Fibroblast of pulmonary artery (primary cell): Measurements from ENCODE around the gene TSPAN9.

Source experiments
- DNase-seq: peaks from one replicate; pipeline ENCODE4 v3.0.0-alpha.2; 2010; ENCODE audit warnings: low read depth
- H3K4me3 ChIP-seq: replicated peaks from 2 replicates; pipeline ENCODE4 v1.5.1; 2011; ENCODE audit warnings: low read depth, mild to moderate bottlenecking, control low read depth, low read length, moderate library complexity
- CTCF ChIP-seq: IDR thresholded peaks from 2 replicates; pipeline ENCODE4 v1.5.1; 2011; ENCODE audit warnings: mild to moderate bottlenecking, control low read depth, low read length, inconsistent platforms; ENCODE audit errors: missing control alignments

TSPAN9 gene

GRCh38 chr12:3077572-3078081, 448 bp downstream of the TSPAN9 start:
- peak; percentile 65 for DNase-seq
- H3K4me3 ChIP-seq = peak overlapping the region; percentile 88
- no peak for TF ChIP-seq CTCF

- peak overlapping the region; percentile 88 for H3K4me3 ChIP-seq
- DNase-seq = no peak
- TF ChIP-seq CTCF = no peak
Observed at GRCh38 chr12:3078086-3078820, 1.1 kb downstream of the TSPAN9 start.

GRCh38 chr12:3081091-3081490, 3.9 kb downstream of the TSPAN9 start:
- H3K4me3 ChIP-seq = no peak overlapping the region
- DNase-seq = no peak
- TF ChIP-seq CTCF = no peak

- DNase-seq = no peak
- no peak overlapping the region for H3K4me3 ChIP-seq
- no peak for TF ChIP-seq CTCF
Observed at GRCh38 chr12:3081886-3082285, 4.7 kb downstream of the TSPAN9 start.

- no peak overlapping the region for H3K4me3 ChIP-seq
- DNase-seq = no peak
- no peak for TF ChIP-seq CTCF
Observed at GRCh38 chr12:3083241-3083920, 6.2 kb downstream of the TSPAN9 start.

GRCh38 chr12:3083921-3084347, 6.8 kb downstream of the TSPAN9 start:
- H3K4me3 ChIP-seq = no peak overlapping the region
- DNase-seq = peak; percentile 62
- TF ChIP-seq CTCF = no peak
